H1 (cell line): ENCODE results near the gene VGLL3. TPM values are rescaled to one million over a fixed set of nuclear protein-coding genes. Genes with fewer than 3 reads are reported as not detected.

Experiments
- polyA plus RNA-seq, 7 experiments: library from polyadenylated mRNA; depleted of rRNA in 3 of 7; stranded (reverse) in 5 of 7; unstranded in 2 of 7; fragments of >200 nt in 5 of 7; fragments of 200-250 nt in 2 of 7; gene quantifications; 1 replicate in 5 of 7; 2 replicates in 1 of 7; 4 replicates in 1 of 7; pipeline versions ENCODE4 v1.2.1 to v1.2.3, GENCODE V29; 2011 to 2013; ENCODE audit warnings: missing spikeins in 2 of 7, mixed read lengths in 2 of 7
- total RNA-seq: library from RNA; stranded (reverse); fragmentation: NEBNext Ultra II Directional; extraction: Animal tissue kit (Norgen Biotek cat#: 25700); gene quantifications from 2 replicates; pipeline ENCODE4 v1.2.1, GENCODE V29; 2021

VGLL3 gene
- total and polyA plus RNA-seq, 2 of the 8 experiments (the other 6 are each of a cell fraction or from before 2014, with no cell fraction given), result 13.4 to 24.2 TPM

Other genes with a start within 250 kb of the VGLL3 start
- gene CHMP2B, start 236.2 kb upstream of the VGLL3 start, total RNA-seq, result 49.3 and 56.5 TPM in 2 replicates
- gene CHMP2B, start 236.2 kb upstream of the VGLL3 start, polyA plus RNA-seq (2011; rRNA removed), result 14.0 and 16.1 TPM in 2 replicates